NCI-H526 (cell line): Measurements from ENCODE around the gene FKBP4.
"Not testable (repeated sequence)": the region's sequence is repeated elsewhere in the genome, so short reads cannot be mapped to it uniquely, and the experiment has no call there.

Experiments
- DNase-seq, 2 experiments: peaks; one replicate each; lab custom pipeline; 2025; lab: John Stamatoyannopoulos, UW

The FKBP4 gene, protein sequence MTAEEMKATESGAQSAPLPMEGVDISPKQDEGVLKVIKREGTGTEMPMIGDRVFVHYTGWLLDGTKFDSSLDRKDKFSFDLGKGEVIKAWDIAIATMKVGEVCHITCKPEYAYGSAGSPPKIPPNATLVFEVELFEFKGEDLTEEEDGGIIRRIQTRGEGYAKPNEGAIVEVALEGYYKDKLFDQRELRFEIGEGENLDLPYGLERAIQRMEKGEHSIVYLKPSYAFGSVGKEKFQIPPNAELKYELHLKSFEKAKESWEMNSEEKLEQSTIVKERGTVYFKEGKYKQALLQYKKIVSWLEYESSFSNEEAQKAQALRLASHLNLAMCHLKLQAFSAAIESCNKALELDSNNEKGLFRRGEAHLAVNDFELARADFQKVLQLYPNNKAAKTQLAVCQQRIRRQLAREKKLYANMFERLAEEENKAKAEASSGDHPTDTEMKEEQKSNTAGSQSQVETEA

DNA sequence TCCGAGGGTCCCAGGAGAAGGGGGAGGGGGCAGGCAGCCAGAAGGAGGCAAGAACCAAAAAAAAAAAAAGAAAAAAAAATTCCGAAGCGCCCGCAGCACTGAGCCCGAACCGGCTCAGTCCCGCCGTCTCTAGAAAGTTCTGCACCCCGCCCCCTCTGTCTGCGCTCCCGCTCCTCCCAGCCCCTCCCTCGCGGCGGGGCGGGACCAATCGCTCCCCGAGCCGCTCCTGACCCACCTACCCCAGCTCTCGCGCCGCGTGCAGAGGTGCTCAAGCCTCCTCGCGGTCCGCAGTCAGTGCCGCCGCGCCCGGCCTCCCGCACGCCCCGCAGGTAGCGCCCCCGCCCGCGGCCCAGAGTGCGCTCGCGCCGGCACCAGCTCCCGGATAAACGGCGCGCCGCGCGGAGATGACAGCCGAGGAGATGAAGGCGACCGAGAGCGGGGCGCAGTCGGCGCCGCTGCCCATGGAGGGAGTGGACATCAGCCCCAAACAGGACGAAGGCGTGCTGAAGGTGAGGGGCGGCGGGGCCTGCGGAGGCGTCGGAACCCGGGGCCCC is at the start of gene FKBP4:
Gene FKBP4 (plus strand): TSS at position 235 of the 554 bp plus-strand sequence. CDS start 170 bp downstream, at position 405.
- peak; percentile 28 to 93 for DNase-seq

- DNase-seq = no peak
Measured at GRCh38 chr12:2745655-2746054, 49.1 kb upstream of the FKBP4 start.

DNA sequence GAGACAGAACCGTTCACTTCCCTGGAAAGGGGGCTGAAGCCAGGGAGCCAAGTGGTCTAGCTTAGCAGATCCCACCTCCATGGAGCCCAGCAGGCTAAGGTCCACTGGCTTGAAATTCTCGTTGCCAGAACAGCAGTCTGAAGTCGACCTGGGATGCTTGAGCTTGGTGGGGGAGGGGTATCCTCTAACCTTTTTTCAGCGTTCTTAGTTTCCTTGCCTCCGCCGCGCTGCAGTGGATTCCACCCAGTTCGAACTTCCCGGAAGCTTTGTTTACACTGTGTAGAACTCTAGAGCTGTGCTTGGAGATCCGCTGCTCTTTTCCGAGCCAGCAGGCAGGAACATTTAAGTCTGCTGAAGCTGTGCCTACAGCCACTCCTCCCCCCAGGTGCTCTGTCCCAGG is 45.2 kb upstream of the FKBP4 start:
- no peak for DNase-seq

- no peak for DNase-seq
Measured at GRCh38 chr12:2750185-2750584, 44.6 kb upstream of the FKBP4 start.

DNA sequence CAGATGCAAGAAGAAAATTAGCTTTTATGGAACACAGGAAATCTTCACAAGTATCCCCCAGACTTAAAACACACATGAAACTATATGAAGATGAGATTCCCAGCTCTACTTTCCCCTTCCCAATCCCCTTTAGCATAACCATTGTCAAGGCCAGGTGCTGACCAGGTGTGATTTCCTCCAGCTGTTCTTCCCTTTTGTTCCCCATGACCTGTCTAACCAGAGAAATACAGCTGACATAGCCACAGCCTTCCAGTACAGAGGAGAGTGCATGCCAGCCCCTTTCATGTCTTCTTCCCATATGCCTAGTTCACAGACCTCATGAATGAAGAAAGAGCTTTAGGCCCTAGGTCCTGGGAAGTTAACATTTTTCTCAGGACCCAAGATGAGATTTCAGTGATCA is 43.5 kb upstream of the FKBP4 start:
- DNase-seq = no peak

DNA sequence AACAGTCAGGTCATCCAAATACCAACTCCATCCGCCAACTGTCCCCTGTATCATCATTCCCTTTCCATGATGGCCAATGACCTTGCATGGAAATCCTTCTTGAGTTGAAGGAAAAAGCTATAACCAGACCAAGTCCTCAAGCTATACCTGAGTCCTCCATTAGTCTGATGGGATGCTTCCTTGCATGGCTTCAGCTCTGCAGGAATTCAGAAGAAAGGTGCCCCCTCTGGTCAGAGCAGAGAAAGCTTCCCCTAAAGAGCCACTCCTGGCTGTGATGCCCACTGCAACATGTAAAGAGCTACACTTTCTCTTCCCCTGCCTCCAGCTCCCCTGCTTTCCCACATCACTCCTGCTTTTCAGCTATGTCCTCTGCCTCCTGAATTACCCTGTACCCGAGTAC is 43.1 kb upstream of the FKBP4 start:
- DNase-seq = peak; percentile 13 to 46

DNA sequence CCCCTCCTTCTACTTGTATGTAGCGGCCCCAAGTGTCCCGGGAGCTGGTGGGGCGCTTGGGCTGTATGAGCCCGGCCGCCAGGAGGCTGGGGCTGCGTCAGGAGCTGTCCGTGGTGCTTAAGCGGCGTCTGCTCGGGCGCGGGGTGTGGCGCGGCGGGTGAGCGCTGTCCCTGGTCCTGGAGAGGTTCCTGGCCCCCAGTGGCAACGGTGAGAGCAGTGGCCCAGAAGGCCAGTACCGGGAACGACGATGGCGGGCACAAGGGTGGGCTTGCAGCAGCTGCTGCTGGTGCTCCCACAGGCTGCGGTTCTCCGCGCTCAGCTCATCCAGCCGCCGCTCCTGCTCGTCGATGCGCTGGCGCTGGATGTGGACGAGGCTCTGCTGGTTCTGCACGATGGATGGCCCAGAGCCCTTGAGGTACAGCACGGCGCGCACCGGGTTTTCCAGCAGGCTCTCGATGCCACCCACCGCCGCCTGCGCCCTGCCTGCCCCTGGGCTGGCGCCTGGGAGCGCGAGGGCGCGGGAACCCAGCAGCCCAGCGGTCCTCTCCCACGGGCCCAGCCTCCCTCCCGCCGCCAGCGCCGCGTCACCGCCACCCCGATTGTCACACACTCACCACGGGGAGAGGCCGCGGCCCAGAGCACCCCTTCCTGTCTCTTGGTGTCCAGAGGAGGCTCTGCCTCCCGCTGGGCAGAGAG is 41.9 kb upstream of the FKBP4 start:
- peak in 1 of 2 experiments; percentile 59 for DNase-seq

DNA sequence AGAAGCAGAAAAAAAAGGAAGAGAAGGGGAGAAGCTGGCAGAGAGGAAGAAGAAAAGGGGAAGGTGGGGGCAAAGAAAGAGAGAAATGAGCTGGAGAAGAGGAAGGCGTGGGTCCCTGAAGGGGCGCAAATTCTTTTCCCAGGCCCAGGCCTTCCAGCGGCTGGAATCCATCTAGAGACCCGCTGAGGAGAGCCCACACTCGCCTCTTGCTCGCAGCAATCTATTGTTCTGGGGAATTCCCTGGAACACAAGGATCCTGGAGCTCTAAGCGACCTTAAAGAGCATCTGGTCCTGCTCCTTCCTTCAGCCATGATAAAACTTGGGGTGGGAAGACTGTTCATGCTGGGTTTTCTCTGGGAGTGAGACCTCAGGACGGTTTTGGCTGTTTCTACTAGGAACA is 41.2 kb upstream of the FKBP4 start:
- no peak for DNase-seq

DNA sequence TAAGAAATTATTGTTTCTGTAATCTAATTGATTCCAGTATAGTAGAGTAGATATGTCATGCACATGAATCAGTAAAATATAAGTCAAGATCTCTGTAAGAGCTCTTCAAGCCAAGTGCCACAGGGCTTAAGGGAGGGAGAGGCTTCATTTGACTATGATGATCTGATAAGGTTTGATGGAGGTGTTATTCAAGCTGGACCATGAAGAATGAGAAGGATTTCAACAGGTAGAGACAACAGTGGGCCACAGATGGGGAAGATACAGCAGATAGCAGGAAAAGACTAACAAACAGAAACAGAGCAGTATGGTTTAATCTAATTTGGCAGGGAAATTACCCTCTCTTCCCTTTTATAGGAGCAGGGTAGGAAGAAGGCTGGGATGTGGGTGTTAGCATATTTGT is 40.6 kb upstream of the FKBP4 start:
- peak; percentile 96 to 99 for DNase-seq

DNA sequence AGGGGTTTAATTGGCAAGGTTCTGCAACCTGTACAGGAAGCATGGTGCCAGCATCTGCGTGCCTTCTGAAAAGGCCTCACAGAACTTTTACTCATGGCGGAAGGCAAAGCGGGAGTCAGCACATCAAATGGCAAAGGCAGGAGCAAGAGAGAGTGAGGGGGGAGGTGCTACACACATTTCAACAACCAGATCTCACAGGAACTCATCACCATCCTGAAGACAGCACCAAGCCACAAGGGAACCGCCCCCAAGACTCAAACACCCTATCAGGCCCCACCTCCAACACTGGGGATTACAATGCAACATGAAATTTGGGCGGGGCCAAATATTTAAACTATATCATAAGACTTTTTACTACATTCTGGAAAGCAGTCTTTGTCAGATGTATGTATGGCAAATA is 38.0 kb upstream of the FKBP4 start:
- peak in 1 of 2 experiments; percentile 22 for DNase-seq

- peak; percentile 79 to 89 for DNase-seq
Measured at GRCh38 chr12:2759733-2760132, 35.0 kb upstream of the FKBP4 start.

GRCh38 chr12:2764398-2764797 is 30.4 kb upstream of the FKBP4 start:
- no peak for DNase-seq

GRCh38 chr12:2765052-2765451 is 29.7 kb upstream of the FKBP4 start:
- DNase-seq = no peak

GRCh38 chr12:2765608-2766007 is 29.2 kb upstream of the FKBP4 start:
- DNase-seq = no peak

GRCh38 chr12:2768224-2768961 is 26.4 kb upstream of the FKBP4 start:
- no peak for DNase-seq

DNA sequence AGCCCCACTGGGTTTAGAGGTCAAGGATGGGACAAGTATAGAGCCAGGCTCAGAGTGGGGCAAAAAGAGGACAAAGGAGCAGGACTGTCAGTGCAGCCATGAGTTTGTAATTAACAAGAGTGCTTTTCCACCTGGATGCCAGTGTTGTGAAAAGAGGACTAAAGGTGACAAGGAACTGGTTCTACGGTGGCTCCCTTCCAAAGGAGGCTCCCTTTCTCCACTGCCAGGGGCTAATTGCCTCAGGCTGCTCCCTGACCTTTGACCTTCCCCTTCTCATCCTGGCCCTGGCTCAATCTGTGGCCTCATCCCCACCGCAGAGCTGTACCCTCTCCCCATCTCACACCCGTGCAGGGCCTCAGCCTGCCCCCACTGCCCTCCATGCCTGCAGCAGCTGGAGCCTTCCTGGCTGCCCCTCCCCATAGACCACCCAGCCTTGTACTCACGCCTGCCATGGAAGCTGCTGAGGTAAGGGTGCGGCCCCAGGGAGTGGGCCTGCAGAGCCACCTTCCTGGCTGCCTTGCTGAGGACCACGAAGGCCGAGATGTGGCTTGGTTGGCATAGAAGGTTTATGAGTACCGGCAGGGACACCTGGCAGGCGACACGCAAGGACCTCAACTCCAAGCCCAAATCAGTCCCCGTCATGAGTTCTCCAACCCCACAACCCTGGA is 24.8 kb upstream of the FKBP4 start:
- DNase-seq = no peak

DNA sequence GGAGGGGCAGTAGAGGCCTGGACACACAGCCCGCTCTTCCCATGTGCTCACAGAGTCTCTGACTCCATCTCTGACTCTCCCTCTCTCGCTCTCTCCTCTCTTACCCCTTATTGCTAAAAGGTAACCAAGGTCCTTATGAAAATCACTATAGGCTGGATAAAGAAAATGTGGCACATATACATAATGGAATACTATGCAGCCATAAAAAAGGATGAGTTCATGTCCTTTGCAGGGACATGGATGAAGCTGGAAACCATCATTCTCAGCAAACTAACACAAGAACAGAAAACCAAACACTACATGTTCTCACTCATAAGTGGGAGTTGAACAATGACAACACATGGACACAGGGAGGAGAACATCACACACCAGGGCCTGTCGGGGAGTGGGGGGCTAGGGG is 24.2 kb upstream of the FKBP4 start:
- not testable (repeated sequence) for DNase-seq

DNA sequence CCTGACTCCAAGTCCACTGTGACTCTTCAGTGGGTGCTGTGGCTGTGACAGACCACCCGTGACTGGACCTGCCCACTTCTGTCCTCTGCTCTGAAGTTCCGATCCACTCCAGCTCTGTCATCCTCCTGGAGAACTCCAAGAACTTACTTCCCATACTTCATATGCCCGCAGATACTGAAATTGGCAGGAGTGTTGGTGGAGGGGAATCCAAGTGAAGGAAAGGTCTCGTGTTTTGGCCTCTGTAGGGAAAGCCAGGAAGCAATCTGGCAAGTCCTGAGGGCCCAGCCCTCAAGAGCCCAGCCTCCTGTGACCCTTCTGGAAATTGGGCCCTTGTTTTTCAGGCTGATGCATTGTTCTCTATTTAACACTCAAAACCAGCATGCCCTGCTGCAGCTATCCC is 22.4 kb upstream of the FKBP4 start:
- DNase-seq = no peak

DNA sequence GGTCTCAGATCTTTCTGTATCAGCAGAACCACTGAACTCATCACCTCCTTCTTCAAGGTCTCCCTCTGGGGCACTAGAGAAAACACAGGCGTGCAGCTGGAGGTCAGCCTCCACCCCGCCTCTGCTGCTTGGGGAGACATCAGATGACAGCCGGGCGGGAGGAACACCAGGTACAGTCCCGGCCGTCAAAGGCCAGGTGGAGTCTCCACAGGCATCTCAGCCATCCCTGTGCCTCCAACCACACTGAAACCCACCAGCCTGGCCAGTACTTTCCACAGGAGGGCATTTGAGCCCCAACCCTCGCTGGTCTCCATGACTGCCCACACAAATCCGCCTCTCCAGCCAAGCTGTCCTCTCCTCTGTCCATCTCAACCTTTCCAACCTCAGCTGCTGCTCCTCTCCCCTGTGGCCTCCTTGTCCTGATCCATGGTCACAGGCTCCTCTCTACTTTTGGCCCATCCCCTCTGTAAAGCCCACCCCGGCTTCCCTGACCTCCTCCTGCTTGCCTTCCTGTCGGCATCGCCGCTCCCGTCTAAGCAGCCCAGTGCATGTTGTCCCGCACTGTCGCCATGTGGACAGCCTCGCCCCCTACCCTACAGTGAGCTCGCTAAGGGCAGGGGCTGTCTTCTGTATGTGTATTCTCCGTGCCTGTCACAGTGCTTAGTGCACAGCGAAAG is 21.4 kb upstream of the FKBP4 start:
- DNase-seq = no peak

DNA sequence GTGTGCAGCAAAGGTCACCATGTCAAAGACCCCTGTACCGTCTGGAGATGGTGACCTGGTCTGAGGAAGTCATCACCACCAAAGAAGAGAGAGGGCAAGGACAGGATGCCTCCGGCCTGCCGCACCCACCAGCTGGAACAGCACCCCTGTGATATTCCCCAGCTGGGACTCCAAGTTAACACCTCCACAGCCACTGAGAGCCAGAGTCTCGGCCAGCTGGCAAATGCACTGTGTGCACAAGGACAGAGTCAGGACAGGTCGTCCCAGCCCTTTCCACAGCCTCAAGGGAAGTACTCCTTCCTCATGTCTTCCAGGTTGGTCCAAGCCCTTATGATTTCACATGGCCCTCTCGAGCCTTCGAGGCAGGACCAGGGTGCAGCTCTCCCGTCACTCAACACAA is 19.3 kb upstream of the FKBP4 start:
- no peak for DNase-seq

- DNase-seq = no peak
Measured at GRCh38 chr12:2776129-2776806, 18.5 kb upstream of the FKBP4 start.
